GM23338 (cell line): ENCODE measurements around the gene EPB41L5. TPM values are rescaled to one million over a fixed set of nuclear protein-coding genes. Genes with fewer than 3 reads are reported as not detected.

Source experiments
- ATAC-seq: fragments of 200-7000 bp; cut with Tn5 transposase; 3 replicates; pipeline ENCODE4 v1.9.1; 2020
- DNase-seq: peaks from one replicate; pipeline ENCODE4 v3.0.0-alpha.2; 2015; ENCODE audit warnings: low spot score
- H2AFZ ChIP-seq: fragments of 200-600 bp; sonication (generic); 2 replicates; pipeline ENCODE4 v1.8.0; 2016; ENCODE audit warnings: antibody characterized with exemption, mild to moderate bottlenecking, moderate library complexity
- H3F3A ChIP-seq: fragments of 200-600 bp; sonication (generic); replicated peaks from 2 replicates; pipeline ENCODE4 v1.8.0; 2017; ENCODE audit warnings: antibody characterized with exemption, mixed run types, low read depth
- H3K27ac ChIP-seq: fragments of 200-600 bp; sonication (generic); 2 replicates; pipeline ENCODE4 v1.6.1; 2016; ENCODE audit warnings: low read depth
- H3K27me3 ChIP-seq: fragments of 200-600 bp; sonication (generic); 2 replicates; pipeline ENCODE4 v1.8.0; 2016; ENCODE audit warnings: mild to moderate bottlenecking, mixed run types, moderate library complexity; ENCODE audit not compliant: insufficient read depth
- H3K36me3 ChIP-seq: fragments of 200-600 bp; sonication (generic); 2 replicates; pipeline ENCODE4 v1.8.0; 2016; ENCODE audit warnings: mild to moderate bottlenecking; ENCODE audit not compliant: insufficient read depth
- H3K4me1 ChIP-seq: fragments of 200-600 bp; sonication (generic); 2 replicates; pipeline ENCODE4 v1.8.0; 2016; ENCODE audit warnings: mild to moderate bottlenecking, moderate library complexity; ENCODE audit not compliant: insufficient read depth
- H3K4me2 ChIP-seq: fragments of 200-600 bp; sonication (generic); 2 replicates; pipeline ENCODE4 v1.7.1; 2017; ENCODE audit warnings: mixed run types
- H3K4me3 ChIP-seq: fragments of 200-600 bp; sonication (generic); 2 replicates; pipeline ENCODE4 v1.6.1; 2016; ENCODE audit warnings: mixed run types
- H3K79me2 ChIP-seq: fragments of 200-600 bp; sonication (generic); replicated peaks from 2 replicates; pipeline ENCODE4 v1.8.0; 2017; ENCODE audit warnings: mild to moderate bottlenecking; ENCODE audit not compliant: insufficient read depth
- H3K9me2 ChIP-seq: fragments of 200-600 bp; sonication (generic); 2 replicates; pipeline ENCODE4 v1.8.0; 2017; ENCODE audit not compliant: insufficient read depth
- H4K20me1 ChIP-seq: fragments of 200-600 bp; sonication (generic); replicated peaks from 2 replicates; pipeline ENCODE4 v1.8.0; 2017; ENCODE audit warnings: mild to moderate bottlenecking; ENCODE audit not compliant: insufficient read depth
- H3K27ac Mint-ChIP-seq: 2 replicates; pipeline ENCODE4 v1.8.0; 2020; ENCODE audit warnings: inconsistent platforms, mild to moderate bottlenecking, moderate library complexity, mixed read lengths
- H3K27me3 Mint-ChIP-seq: 3 replicates; pipeline ENCODE4 v1.8.0; 2022; ENCODE audit warnings: low read depth, mild to moderate bottlenecking, moderate library complexity, mixed read lengths, inconsistent platforms; ENCODE audit not compliant: insufficient read depth, poor library complexity
- H3K36me3 Mint-ChIP-seq: 3 replicates; pipeline ENCODE4 v1.8.0; 2021; ENCODE audit warnings: low read depth, mild to moderate bottlenecking, inconsistent platforms, moderate library complexity, mixed read lengths
- H3K4me1 Mint-ChIP-seq: 3 replicates; pipeline ENCODE4 v1.8.0; 2020; ENCODE audit warnings: mild to moderate bottlenecking, inconsistent platforms, mixed read lengths
- H3K4me3 Mint-ChIP-seq: 3 replicates; pipeline ENCODE4 v1.8.0; 2021; ENCODE audit warnings: moderate library complexity, mild to moderate bottlenecking, inconsistent platforms, mixed read lengths
- H3K9me3 Mint-ChIP-seq: 3 replicates; pipeline ENCODE4 v1.8.0; 2020; ENCODE audit warnings: moderate library complexity, mild to moderate bottlenecking, inconsistent platforms, mixed read lengths
- CREB1 ChIP-seq: fragments of 250-450 bp; sonication (Bioruptor Pico); IDR thresholded peaks from 2 replicates; pipeline ENCODE4 v1.5.0; 2020; ENCODE audit warnings: low read depth, mild to moderate bottlenecking, moderate library complexity
- EZH2 ChIP-seq: fragments of 200-600 bp; sonication (generic); IDR thresholded peaks from one replicate; pipeline ENCODE4 v1.8.0; 2017; ENCODE audit warnings: antibody characterized with exemption, mild to moderate bottlenecking, low read depth; ENCODE audit not compliant: unreplicated experiment
- JUNB ChIP-seq: IDR thresholded peaks from one replicate; pipeline ENCODE4 v1.6.1; 2016; ENCODE audit warnings: antibody characterized with exemption; ENCODE audit not compliant: unreplicated experiment
- POLR2AphosphoS5 ChIP-seq: IDR thresholded peaks from 2 replicates; pipeline ENCODE4 v1.6.1; 2016; ENCODE audit warnings: antibody characterized with exemption, low read depth
- STAT1 ChIP-seq: IDR thresholded peaks from one replicate; pipeline ENCODE4 v1.6.1; 2016; ENCODE audit warnings: antibody characterized with exemption; ENCODE audit not compliant: unreplicated experiment
- ZNF331 ChIP-seq: fragments of 250-450 bp; sonication (Bioruptor Pico); IDR thresholded peaks from 2 replicates; pipeline ENCODE4 v1.5.0; 2020; ENCODE audit warnings: low read depth, mild to moderate bottlenecking, moderate library complexity
- polyA plus RNA-seq: library from polyadenylated mRNA; unstranded; fragments of >200 nt; fragmentation: Nextera tagmentation; extraction: Ambion mirVana; gene quantifications from 2 replicates; pipeline ENCODE4 v1.2.1, GENCODE V29; 2016
- total RNA-seq: library from RNA; depleted of rRNA; stranded (reverse); fragments of >200 nt; shearing (Covaris generic); gene quantifications from 2 replicates; pipeline ENCODE4 v1.2.3, GENCODE V29; 2014
- TF ChIP-seq, protein P1 (sequence below): IDR thresholded peaks from 2 replicates; pipeline ENCODE4 v1.6.1; 2016; ENCODE audit warnings: antibody characterized with exemption
- TF ChIP-seq, protein P2 (sequence below), 2 experiments: fragments of 200-600 bp in 1 of 2; sonication (generic) in 1 of 2; conservative IDR thresholded peaks; 2 replicates each; pipeline versions ENCODE4 v1.5.1 to v1.6.1; 2016 to 2017; ENCODE audit warnings: antibody characterized with exemption in 2 of 2, low read depth in 2 of 2, mild to moderate bottlenecking in 2 of 2, moderate library complexity in 1 of 2
- TF ChIP-seq, protein P3 (sequence below): IDR thresholded peaks from one replicate; pipeline ENCODE4 v1.6.1; 2018; ENCODE audit warnings: antibody characterized with exemption; ENCODE audit not compliant: unreplicated experiment

The EPB41L5 gene
- total and polyA plus RNA-seq, 2 experiments from 2014 or later: 15.5 to 35.4 TPM

DNA sequence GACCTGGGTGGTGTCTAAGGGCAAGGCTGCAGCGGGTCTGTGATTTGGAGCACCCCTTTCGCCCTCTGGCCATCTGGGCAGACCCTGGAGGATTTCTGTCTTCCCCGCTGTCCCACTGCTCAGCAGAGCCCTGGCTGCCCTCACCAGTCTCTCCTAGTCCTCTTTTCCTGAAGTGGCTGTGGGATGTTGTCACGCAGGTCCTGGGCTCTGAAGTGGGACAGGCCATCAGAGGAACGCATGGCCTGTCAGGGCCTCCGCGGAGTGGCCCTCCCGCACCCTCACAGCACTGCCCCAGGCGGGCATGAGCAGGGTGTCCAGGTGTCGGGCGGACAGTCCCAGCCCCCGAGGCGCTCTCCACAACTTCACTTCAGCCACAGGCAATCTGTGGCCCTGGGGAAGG lies 211.4 kb downstream of the EPB41L5 start:
- no peak for ATAC-seq
- Mint-ChIP-seq H3K27me3 (peaks cover 38% of the 10 kb centered on the region), H3K4me3 (peak overlapping the region; percentile 76), H3K9me3 (peaks cover 13% of the 10 kb centered on the region), H3K36me3 (peaks cover 20% of the 10 kb centered on the region), H3K27ac (no peak overlapping the region), H3K4me1 (peaks cover 18% of the 10 kb centered on the region)
- peaks cover 6% of the 10 kb centered on the region; the same call in 1 of the 2 replicates for H3K9me2 ChIP-seq
- no peak overlapping the region for H3K27ac ChIP-seq
- H4K20me1 ChIP-seq: peaks cover 11% of the 10 kb centered on the region; the same call in 1 of the 2 replicates
- TF ChIP-seq POLR2AphosphoS5: no peak
- no peak for TF ChIP-seq ZNF331 (CRISPR knock-in tag)
- TF ChIP-seq, protein P1, sequence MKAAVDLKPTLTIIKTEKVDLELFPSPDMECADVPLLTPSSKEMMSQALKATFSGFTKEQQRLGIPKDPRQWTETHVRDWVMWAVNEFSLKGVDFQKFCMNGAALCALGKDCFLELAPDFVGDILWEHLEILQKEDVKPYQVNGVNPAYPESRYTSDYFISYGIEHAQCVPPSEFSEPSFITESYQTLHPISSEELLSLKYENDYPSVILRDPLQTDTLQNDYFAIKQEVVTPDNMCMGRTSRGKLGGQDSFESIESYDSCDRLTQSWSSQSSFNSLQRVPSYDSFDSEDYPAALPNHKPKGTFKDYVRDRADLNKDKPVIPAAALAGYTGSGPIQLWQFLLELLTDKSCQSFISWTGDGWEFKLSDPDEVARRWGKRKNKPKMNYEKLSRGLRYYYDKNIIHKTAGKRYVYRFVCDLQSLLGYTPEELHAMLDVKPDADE: no peak
- no peak for TF ChIP-seq JUNB
- TF ChIP-seq, protein P2, sequence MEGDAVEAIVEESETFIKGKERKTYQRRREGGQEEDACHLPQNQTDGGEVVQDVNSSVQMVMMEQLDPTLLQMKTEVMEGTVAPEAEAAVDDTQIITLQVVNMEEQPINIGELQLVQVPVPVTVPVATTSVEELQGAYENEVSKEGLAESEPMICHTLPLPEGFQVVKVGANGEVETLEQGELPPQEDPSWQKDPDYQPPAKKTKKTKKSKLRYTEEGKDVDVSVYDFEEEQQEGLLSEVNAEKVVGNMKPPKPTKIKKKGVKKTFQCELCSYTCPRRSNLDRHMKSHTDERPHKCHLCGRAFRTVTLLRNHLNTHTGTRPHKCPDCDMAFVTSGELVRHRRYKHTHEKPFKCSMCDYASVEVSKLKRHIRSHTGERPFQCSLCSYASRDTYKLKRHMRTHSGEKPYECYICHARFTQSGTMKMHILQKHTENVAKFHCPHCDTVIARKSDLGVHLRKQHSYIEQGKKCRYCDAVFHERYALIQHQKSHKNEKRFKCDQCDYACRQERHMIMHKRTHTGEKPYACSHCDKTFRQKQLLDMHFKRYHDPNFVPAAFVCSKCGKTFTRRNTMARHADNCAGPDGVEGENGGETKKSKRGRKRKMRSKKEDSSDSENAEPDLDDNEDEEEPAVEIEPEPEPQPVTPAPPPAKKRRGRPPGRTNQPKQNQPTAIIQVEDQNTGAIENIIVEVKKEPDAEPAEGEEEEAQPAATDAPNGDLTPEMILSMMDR (conservative IDR thresholded peaks at IDR 0.05; ENCODE audit: low read depth in 2 of 2): no peak
- TF ChIP-seq, protein P3, sequence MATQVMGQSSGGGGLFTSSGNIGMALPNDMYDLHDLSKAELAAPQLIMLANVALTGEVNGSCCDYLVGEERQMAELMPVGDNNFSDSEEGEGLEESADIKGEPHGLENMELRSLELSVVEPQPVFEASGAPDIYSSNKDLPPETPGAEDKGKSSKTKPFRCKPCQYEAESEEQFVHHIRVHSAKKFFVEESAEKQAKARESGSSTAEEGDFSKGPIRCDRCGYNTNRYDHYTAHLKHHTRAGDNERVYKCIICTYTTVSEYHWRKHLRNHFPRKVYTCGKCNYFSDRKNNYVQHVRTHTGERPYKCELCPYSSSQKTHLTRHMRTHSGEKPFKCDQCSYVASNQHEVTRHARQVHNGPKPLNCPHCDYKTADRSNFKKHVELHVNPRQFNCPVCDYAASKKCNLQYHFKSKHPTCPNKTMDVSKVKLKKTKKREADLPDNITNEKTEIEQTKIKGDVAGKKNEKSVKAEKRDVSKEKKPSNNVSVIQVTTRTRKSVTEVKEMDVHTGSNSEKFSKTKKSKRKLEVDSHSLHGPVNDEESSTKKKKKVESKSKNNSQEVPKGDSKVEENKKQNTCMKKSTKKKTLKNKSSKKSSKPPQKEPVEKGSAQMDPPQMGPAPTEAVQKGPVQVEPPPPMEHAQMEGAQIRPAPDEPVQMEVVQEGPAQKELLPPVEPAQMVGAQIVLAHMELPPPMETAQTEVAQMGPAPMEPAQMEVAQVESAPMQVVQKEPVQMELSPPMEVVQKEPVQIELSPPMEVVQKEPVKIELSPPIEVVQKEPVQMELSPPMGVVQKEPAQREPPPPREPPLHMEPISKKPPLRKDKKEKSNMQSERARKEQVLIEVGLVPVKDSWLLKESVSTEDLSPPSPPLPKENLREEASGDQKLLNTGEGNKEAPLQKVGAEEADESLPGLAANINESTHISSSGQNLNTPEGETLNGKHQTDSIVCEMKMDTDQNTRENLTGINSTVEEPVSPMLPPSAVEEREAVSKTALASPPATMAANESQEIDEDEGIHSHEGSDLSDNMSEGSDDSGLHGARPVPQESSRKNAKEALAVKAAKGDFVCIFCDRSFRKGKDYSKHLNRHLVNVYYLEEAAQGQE: no peak
- TF ChIP-seq CREB1 (CRISPR knock-in tag): no peak
- no peak for TF ChIP-seq EZH2
- no peak for TF ChIP-seq STAT1
- H3F3A ChIP-seq: no peaks in the 10 kb centered on the region
- peak overlapping the region; percentile 66; the same call in 1 of the 2 replicates for H3K4me3 ChIP-seq
- H3K27me3 ChIP-seq: peaks cover 29% of the 10 kb centered on the region
- no peak overlapping the region; the same call in 1 of the 2 replicates for H2AFZ ChIP-seq
- H3K36me3 ChIP-seq: no peaks in the 10 kb centered on the region; the same call in 1 of the 2 replicates
- peaks cover 14% of the 10 kb centered on the region for H3K79me2 ChIP-seq
- peak overlapping the region; percentile 86; the same call in 1 of the 2 replicates for H3K4me2 ChIP-seq
- H3K4me1 ChIP-seq: no peaks in the 10 kb centered on the region; the same call in 1 of the 2 replicates
- DNase-seq: no peak
